Panc1 (cell line): ENCODE results near the gene PKLR.

Experiments used
- POLR2AphosphoS5 ChIP-seq: IDR thresholded peaks from 2 replicates; pipeline ENCODE4 v1.6.1; 2012; ENCODE audit warnings: mild to moderate bottlenecking, low read depth, low read length, moderate library complexity
- TF ChIP-seq, protein P1 (sequence below): fragments of 450-650 bp; IDR thresholded peaks from 2 replicates; pipeline ENCODE4 v1.5.1; 2017; ENCODE audit warnings: mild to moderate bottlenecking
- TF ChIP-seq, protein P2 (sequence below), 2 experiments: IDR thresholded peaks; 2 replicates each; pipeline ENCODE4 v1.6.1; 2011 to 2012; ENCODE audit warnings: low read depth in 2 of 2, control low read depth in 1 of 2, low read length in 1 of 2, mild to moderate bottlenecking in 1 of 2, moderate library complexity in 1 of 2; ENCODE audit not compliant: insufficient read depth in 1 of 2

DNA sequence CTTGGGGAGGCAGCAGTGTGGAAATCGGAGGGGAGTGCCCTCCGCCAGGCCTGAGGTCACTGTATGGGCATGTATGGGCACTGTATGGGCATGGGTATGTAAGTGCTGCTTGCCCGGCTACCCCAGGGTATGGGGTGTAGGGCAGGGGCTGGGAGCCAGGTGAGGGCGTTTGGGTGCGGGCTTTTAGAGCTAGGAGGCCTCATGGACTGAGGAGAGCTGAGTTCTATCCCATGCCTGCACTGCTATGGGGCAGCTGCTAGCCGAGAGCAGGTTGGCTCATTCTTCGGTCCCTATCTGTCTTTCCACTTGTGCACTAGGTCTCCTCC, 5.3 kb downstream of the PKLR start:
- TF ChIP-seq, protein P1, sequence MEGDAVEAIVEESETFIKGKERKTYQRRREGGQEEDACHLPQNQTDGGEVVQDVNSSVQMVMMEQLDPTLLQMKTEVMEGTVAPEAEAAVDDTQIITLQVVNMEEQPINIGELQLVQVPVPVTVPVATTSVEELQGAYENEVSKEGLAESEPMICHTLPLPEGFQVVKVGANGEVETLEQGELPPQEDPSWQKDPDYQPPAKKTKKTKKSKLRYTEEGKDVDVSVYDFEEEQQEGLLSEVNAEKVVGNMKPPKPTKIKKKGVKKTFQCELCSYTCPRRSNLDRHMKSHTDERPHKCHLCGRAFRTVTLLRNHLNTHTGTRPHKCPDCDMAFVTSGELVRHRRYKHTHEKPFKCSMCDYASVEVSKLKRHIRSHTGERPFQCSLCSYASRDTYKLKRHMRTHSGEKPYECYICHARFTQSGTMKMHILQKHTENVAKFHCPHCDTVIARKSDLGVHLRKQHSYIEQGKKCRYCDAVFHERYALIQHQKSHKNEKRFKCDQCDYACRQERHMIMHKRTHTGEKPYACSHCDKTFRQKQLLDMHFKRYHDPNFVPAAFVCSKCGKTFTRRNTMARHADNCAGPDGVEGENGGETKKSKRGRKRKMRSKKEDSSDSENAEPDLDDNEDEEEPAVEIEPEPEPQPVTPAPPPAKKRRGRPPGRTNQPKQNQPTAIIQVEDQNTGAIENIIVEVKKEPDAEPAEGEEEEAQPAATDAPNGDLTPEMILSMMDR = no peak
- TF ChIP-seq, protein P2, sequence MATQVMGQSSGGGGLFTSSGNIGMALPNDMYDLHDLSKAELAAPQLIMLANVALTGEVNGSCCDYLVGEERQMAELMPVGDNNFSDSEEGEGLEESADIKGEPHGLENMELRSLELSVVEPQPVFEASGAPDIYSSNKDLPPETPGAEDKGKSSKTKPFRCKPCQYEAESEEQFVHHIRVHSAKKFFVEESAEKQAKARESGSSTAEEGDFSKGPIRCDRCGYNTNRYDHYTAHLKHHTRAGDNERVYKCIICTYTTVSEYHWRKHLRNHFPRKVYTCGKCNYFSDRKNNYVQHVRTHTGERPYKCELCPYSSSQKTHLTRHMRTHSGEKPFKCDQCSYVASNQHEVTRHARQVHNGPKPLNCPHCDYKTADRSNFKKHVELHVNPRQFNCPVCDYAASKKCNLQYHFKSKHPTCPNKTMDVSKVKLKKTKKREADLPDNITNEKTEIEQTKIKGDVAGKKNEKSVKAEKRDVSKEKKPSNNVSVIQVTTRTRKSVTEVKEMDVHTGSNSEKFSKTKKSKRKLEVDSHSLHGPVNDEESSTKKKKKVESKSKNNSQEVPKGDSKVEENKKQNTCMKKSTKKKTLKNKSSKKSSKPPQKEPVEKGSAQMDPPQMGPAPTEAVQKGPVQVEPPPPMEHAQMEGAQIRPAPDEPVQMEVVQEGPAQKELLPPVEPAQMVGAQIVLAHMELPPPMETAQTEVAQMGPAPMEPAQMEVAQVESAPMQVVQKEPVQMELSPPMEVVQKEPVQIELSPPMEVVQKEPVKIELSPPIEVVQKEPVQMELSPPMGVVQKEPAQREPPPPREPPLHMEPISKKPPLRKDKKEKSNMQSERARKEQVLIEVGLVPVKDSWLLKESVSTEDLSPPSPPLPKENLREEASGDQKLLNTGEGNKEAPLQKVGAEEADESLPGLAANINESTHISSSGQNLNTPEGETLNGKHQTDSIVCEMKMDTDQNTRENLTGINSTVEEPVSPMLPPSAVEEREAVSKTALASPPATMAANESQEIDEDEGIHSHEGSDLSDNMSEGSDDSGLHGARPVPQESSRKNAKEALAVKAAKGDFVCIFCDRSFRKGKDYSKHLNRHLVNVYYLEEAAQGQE (IDR thresholded peaks at IDR 0.05; ENCODE audit: insufficient read depth in 1 of 2, low read depth in 2 of 2, low read length in 1 of 2) = no peak
- TF ChIP-seq POLR2AphosphoS5 = no peak
